Central memory CD8-positive, alpha-beta T cell (primary cell): ENCODE data around the gene FAH.

ENCODE experiments used
- ATAC-seq: fragments of 150-1000 bp; cut with Tn5 transposase; replicated peaks from 2 replicates; pipeline ENCODE4 v1.10.0; 2022; ENCODE audit warnings: mild to moderate bottlenecking, moderate FRiP score, moderate number of reproducible peaks; ENCODE audit not compliant: poor library complexity, severe bottlenecking; ENCODE audit errors: extremely low read depth
- DNase-seq, 2 donors: peaks; one replicate each; pipeline ENCODE4 v3.0.0; 2021; ENCODE audit warnings: low spot score in 2 of 2
- H3K27ac Mint-ChIP-seq: one replicate; pipeline ENCODE4 v1.8.0; 2022; ENCODE audit warnings: low read depth, mild to moderate bottlenecking, moderate library complexity, mixed read lengths
- H3K27me3 Mint-ChIP-seq: one replicate; pipeline ENCODE4 v1.8.0; 2022; ENCODE audit warnings: mixed read lengths
- H3K36me3 Mint-ChIP-seq: one replicate; pipeline ENCODE4 v1.8.0; 2022; ENCODE audit warnings: mild to moderate bottlenecking, moderate library complexity, mixed read lengths; ENCODE audit not compliant: insufficient read depth
- H3K4me1 Mint-ChIP-seq: one replicate; pipeline ENCODE4 v1.8.0; 2022; ENCODE audit warnings: mixed read lengths
- H3K4me3 Mint-ChIP-seq: one replicate; pipeline ENCODE4 v1.8.0; 2022; ENCODE audit warnings: mild to moderate bottlenecking, moderate library complexity, mixed read lengths
- H3K9me3 Mint-ChIP-seq: one replicate; pipeline ENCODE4 v1.8.0; 2022; ENCODE audit warnings: mixed read lengths

FAH gene

DNA sequence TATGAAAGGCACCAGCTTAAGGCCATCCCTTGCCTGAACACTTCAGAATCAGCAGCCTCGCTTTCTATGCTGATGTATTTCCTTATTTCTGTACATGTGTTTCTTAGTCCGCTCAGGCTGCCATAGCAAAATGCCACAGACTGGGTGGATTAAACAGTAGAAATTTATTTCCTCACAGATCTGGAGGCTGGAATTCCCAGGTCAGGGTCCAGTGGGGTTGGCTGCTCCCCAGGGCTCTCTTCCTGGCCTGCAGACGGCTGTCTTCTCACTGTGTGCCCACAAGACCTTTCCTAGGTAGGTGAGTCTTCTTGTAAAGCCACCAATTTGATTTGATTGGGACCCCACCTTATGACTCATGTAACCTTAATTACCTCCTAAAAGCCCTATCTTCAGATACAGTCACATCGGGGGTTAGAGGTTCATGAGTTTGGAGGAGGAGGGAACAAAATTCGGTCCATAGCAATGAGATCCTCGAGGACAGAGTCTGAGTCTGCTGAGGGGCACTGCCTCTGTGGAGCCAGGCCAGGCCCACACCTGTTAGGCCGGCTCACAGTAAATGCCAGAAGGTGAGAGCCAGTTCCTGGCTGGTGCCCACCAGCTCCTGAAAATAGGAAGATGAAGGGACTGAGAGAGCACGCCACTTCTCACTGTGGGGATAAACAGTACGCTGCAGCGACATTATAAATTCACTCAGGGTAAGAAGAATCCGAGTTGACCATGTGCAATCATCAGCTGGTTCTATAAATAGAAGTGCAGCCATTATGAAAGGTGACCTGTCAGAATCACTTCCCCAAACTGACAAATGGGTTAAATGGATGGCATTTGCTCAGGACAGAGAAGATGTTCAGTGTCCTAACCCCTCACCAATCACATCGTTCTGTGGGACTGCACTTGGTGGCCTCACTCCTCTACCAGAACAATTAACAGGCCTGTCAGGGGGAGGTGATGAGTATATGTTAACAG, 58.1 kb downstream of the FAH start:
- Mint-ChIP-seq H3K4me3 (no peak overlapping the region), H3K27ac (no peak overlapping the region), H3K27me3 (peaks cover 64% of the 10 kb centered on the region), H3K9me3 (no peaks in the 10 kb centered on the region), H3K4me1 (no peaks in the 10 kb centered on the region), H3K36me3 (no peaks in the 10 kb centered on the region)
- DNase-seq (no peak), ATAC-seq (no peak)

DNA sequence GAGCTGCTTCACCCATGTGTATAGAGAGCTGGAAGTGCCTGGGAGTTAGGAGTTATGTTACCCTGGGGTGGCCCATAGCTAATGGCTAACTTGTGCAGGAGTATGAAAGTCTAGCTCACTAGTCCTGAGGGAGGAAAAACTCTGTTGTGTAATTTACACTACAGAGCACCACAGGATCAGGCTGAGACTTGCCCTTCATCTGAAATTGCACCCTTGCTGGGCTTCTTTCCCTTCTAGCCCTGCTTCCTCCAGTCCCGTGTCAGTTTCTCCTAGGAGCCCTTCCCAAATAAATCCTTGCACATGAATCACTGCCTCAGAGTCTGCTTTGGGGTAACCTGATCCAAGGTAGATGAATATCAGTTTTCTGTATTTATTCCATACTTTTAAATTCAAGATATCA, 59.2 kb downstream of the FAH start:
- no peak for ATAC-seq
- Mint-ChIP-seq H3K36me3 (no peaks in the 10 kb centered on the region), H3K27ac (no peak overlapping the region), H3K27me3 (peaks cover 53% of the 10 kb centered on the region), H3K4me3 (no peak overlapping the region), H3K4me1 (no peaks in the 10 kb centered on the region), H3K9me3 (no peaks in the 10 kb centered on the region)
- no peak for DNase-seq

DNA sequence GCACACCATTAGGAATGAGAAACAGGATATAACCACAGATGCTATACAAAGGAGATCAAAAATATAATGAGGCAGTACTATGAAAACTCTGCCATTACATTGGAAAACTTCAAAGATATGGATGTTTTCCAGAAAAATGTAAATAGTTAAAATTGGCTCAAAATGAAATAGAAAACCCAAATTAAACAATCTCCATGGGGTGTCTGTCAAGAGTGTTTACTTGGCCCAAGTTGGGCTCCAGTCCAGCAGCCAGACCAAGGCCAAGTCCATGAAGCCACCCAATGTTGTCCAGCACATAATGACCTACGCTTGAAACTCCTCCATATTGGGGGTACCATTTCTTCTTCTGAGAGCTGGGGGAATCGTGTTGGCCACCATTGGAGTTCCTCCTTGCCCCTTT, 62.1 kb downstream of the FAH start:
- ATAC-seq (no peak), DNase-seq (no peak)
- H3K27me3 Mint-ChIP-seq = peaks cover 33% of the 10 kb centered on the region
- no peaks in the 10 kb centered on the region for H3K36me3 Mint-ChIP-seq
- H3K4me3 Mint-ChIP-seq = no peak overlapping the region
- no peaks in the 10 kb centered on the region for H3K9me3 Mint-ChIP-seq
- no peak overlapping the region for H3K27ac Mint-ChIP-seq
- H3K4me1 Mint-ChIP-seq = no peaks in the 10 kb centered on the region

DNA sequence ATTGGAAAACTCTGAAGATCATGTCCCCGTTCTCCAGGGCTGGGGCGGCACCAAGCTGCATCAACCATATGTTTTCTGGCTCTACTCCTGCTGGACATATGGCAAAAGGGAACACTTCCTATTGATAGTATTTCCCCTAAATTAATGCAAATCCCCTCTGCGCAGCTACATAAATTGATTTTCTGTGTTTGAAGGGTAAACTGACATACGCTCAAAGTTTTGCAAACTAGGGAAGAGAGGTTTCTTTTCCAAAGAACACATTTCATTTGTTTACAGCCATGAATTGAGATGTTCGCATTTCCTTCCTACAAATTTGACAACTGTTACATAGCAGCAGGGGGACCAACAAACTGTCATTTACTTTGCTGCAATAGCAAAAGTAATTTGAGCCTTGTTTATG, 63.3 kb downstream of the FAH start:
- Mint-ChIP-seq H3K27me3 (peaks cover 21% of the 10 kb centered on the region), H3K36me3 (no peaks in the 10 kb centered on the region), H3K9me3 (no peaks in the 10 kb centered on the region), H3K27ac (no peak overlapping the region), H3K4me3 (no peak overlapping the region), H3K4me1 (no peaks in the 10 kb centered on the region)
- ATAC-seq (no peak), DNase-seq (no peak)

DNA sequence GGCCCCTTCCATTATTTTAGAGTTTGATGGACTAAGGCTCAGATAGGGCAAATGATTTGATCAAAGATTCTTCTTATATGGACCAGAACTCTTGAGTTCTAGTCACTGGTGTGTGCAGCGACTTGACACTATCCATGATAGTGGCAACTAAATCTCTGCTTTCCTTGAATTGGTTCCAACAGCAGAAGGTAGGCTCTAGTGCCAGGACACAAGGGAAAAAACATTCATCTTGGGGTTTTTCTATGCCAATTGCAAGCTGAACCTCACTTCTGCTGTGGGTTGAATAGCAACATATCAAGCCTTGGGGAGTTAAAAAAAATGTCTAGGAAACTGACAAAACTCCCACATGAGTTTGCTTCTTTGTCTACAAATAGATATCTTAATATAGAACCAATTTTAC, 64.1 kb downstream of the FAH start:
- no peak overlapping the region for H3K27ac Mint-ChIP-seq
- H3K36me3 Mint-ChIP-seq = no peaks in the 10 kb centered on the region
- ATAC-seq = no peak
- no peak overlapping the region for H3K4me3 Mint-ChIP-seq
- no peaks in the 10 kb centered on the region for H3K9me3 Mint-ChIP-seq
- no peaks in the 10 kb centered on the region for H3K4me1 Mint-ChIP-seq
- no peak for DNase-seq
- H3K27me3 Mint-ChIP-seq = peaks cover 19% of the 10 kb centered on the region

DNA sequence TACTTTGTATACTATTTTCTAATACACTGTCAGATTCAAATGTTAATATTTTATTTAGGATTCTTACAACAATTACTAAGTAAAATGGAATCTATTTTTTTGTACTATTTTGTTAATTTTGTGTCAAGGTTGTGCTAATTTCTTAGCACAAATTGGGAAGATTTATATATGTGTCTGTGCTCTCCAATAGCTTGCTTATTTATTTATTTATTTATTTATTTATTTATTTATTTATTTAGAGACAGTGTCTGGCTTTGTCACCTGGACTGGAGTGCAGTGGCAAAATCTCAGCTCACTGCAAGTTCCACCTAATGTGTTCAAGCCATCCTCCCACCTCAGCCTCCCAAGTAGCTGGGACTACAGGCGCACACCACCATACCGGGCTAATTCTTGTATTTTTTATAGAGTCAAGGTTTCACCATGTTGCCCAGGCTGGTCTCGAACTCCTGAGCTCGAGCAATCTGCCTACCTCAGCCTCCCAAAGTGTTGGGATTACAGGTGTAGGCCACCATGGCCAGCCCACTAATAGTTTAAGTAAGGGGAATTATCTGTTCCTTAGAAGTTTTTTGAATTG, 64.6 kb downstream of the FAH start:
- Mint-ChIP-seq H3K36me3 (no peaks in the 10 kb centered on the region), H3K4me3 (no peak overlapping the region), H3K4me1 (no peaks in the 10 kb centered on the region), H3K9me3 (no peaks in the 10 kb centered on the region), H3K27me3 (peaks cover 14% of the 10 kb centered on the region), H3K27ac (no peak overlapping the region)
- ATAC-seq (no peak), DNase-seq (no peak)

DNA sequence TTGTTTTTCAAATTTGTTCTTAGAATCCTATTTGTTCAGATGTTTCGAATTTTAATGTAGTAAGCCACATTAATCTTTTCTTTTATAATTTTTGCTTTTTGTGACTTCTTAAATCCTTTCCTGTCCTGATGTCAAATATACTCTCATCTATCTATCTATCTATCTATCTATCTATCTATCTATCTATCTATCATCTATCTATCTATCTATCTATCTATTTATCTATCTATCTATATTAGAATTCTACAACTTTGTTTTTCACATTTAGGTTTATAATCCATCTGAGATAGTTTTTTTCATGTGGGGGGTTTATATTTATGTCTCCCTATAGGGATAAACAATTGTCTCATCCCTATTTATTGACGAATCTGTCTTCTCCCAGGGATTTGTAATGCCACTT, 67.2 kb downstream of the FAH start:
- Mint-ChIP-seq H3K27ac (no peak overlapping the region), H3K4me3 (no peak overlapping the region), H3K27me3 (peaks cover 22% of the 10 kb centered on the region), H3K36me3 (no peaks in the 10 kb centered on the region), H3K4me1 (no peaks in the 10 kb centered on the region), H3K9me3 (no peaks in the 10 kb centered on the region)
- DNase-seq = no peak
- ATAC-seq = no peak

DNA sequence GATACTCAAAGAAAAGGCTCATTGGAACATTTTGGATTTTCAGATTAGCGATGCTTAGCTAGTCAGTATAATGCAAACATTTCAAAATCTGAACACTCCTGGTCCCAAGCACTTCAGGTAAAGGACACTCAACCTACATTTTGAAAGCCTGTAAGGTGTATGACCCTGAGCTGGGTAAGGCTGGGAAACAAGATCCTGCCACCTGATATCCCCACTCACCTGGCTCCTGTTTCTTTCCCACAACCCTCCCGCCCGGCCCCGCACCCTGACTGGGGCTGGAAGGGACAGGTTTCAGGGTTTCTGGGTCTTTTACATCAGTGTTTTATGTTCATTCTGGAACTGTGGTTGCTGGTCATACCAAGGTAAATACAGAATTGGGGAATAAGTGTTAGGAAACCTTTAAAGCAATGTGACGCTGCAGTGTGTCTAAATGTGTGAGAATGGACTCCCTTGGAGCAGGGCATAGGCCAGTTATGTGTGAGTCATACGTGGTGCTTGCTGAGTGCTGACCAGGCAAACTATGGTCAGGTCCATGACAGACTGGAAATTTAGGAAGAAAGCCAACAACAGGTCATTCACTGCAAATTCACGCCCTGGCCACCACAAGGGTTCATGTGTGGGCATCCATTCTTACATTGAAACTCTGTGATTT, 76.3 kb downstream of the FAH start:
- Mint-ChIP-seq H3K27me3 (peaks cover 98% of the 10 kb centered on the region), H3K4me1 (no peaks in the 10 kb centered on the region), H3K27ac (no peak overlapping the region), H3K9me3 (no peaks in the 10 kb centered on the region), H3K36me3 (peaks cover 1% of the 10 kb centered on the region), H3K4me3 (no peak overlapping the region)
- ATAC-seq (no peak), DNase-seq (no peak)

DNA sequence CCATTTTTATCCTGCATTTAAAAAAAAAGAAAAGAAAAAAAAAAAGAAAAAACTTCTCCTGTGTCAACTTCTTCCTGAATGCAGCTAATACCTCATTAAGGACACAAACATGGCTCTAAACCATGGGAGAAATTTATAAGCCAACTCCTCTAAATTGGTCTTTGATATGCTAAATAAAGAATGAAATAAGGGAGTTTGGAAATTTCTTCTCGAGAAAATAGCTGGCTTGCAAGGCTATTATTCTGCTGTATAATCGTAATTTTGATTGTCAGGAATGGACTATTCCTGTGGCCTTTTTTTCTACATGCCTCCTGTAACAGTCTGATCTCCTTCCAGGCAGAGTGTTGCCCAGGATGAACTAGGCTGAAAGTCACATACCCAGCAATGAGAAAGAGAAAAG, 78.6 kb downstream of the FAH start:
- Mint-ChIP-seq H3K9me3 (no peaks in the 10 kb centered on the region), H3K4me3 (no peak overlapping the region), H3K27me3 (peaks cover 98% of the 10 kb centered on the region), H3K4me1 (no peaks in the 10 kb centered on the region), H3K36me3 (peaks cover 1% of the 10 kb centered on the region), H3K27ac (no peak overlapping the region)
- ATAC-seq (no peak), DNase-seq (no peak)

DNA sequence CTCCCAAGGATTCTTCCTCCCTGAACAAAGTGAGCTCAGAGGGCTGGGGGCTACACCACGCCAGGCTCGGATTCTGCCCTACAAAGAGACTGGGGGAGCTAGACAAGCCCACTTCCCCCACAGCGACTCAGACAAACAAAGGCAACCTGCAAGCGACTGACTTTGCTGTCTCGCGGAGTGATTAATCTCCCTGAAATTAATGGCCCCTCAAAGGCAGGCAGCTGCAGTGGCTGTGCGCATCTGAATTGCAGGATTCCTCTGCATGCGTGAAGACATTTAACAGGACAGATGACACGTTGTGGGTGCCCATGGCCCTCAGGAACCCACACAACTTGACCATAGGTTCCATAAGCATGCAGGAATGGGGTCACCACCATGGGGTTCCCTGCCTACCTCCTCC, 80.8 kb downstream of the FAH start:
- H3K4me3 Mint-ChIP-seq = no peak overlapping the region
- peaks cover 79% of the 10 kb centered on the region for H3K27me3 Mint-ChIP-seq
- H3K27ac Mint-ChIP-seq = no peak overlapping the region
- ATAC-seq = no peak
- no peak for DNase-seq
- peaks cover 1% of the 10 kb centered on the region for H3K36me3 Mint-ChIP-seq
- no peaks in the 10 kb centered on the region for H3K4me1 Mint-ChIP-seq
- no peaks in the 10 kb centered on the region for H3K9me3 Mint-ChIP-seq

DNA sequence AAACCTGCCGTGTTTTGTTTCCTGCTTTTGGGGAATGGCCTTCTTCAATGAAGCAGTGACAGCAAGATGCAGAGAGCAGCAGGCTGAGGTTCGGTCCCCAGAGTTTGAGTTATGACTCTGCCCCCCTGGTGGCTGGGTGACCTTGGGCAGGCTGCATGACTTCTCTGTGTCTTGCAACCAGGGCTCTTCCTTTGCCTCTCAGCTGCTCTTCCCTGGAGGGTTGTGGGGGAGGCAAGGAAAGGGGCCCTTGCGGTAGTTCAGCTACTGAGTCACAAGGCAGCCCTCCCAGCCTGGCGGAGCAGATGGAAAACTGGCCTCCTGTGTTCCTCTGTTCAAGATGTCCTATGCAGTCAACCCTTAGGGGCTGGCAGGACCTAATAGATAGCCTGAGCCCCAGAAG, 82.1 kb downstream of the FAH start:
- no peak for ATAC-seq
- Mint-ChIP-seq H3K4me1 (no peaks in the 10 kb centered on the region), H3K27ac (no peak overlapping the region), H3K27me3 (peaks cover 81% of the 10 kb centered on the region), H3K36me3 (peaks cover 1% of the 10 kb centered on the region), H3K9me3 (no peaks in the 10 kb centered on the region), H3K4me3 (no peak overlapping the region)
- DNase-seq = peak; percentile 17 to 19
